GM12878 (cell line): Measurements from ENCODE around the gene ADGRL3. TPM values are rescaled to one million over a fixed set of nuclear protein-coding genes. Genes with fewer than 3 reads are reported as not detected.

Source experiments
- ATAC-seq: fragments of 200-7000 bp; cut with Tn5 transposase; 3 replicates; pipeline ENCODE4 v1.9.1; 2020; ENCODE audit warnings: mild to moderate bottlenecking, moderate library complexity
- BruUV-seq: library from RNA; stranded (reverse); fragments of 400-500 nt; replicated peaks from 2 replicates; lab custom pipeline; 2021; lab: Mats Ljungman, UMichigan
- CTCF ChIA-PET: fragments of 300-600 bp; sonication (Branson Sonifier 250); formaldehyde crosslinking; extraction: SDS; loops from one replicate; lab custom pipeline; 2021; ENCODE audit warnings: inconsistent platforms; lab: Yijun Ruan, JAX
- POLR2A ChIA-PET: fragments of 350-600 bp; formaldehyde crosslinking; extraction: SDS; loops from one replicate; lab custom pipeline; 2021; ENCODE audit warnings: inconsistent platforms; lab: Charles Lee
- RAD21 ChIA-PET: fragments of 300-600 bp; sonication (Branson Sonifier 250); formaldehyde crosslinking; loops from one replicate; lab custom pipeline; 2023; ENCODE audit warnings: antibody characterized with exemption; ENCODE audit not compliant: unreplicated experiment; lab: Charles Lee
- SMC1A ChIA-PET: fragments of 300-600 bp; sonication (Branson Sonifier 250); formaldehyde crosslinking; loops from one replicate; lab custom pipeline; 2023; ENCODE audit not compliant: unreplicated experiment, uncharacterized antibody; lab: Charles Lee
- DNase-seq: peaks from one replicate; pipeline ENCODE4 v3.0.0-alpha.2; 2011; ENCODE audit warnings: low read depth, low spot score
- FAIRE-seq: peaks from 3 replicates; lab custom pipeline; 2011; peaks lifted over from hg19 to GRCh38; lab: Jason Lieb, UNC
- H2AFZ ChIP-seq: 2 replicates; pipeline ENCODE4 v1.6.0; 2011; ENCODE audit warnings: low read depth, low read length, control low read depth; ENCODE audit not compliant: control insufficient read depth
- H3K27ac ChIP-seq: 2 replicates; pipeline ENCODE4 v1.5.1; 2011; ENCODE audit warnings: control low read depth; ENCODE audit not compliant: control insufficient read depth, insufficient read depth
- H3K27me3 ChIP-seq, 2 experiments: replicated peaks in 1 of 2; 2 replicates each; pipeline versions ENCODE4 v1.6.0 to v1.6.1; 2011; ENCODE audit warnings: low read length in 1 of 2; ENCODE audit not compliant: control insufficient read depth in 2 of 2, insufficient read depth in 2 of 2
- H3K36me3 ChIP-seq, 2 experiments: 2 replicates each; pipeline ENCODE4 v1.5.1; 2011; ENCODE audit warnings: low read length in 1 of 2; ENCODE audit not compliant: control insufficient read depth in 2 of 2, insufficient read depth in 2 of 2
- H3K4me1 ChIP-seq: 2 replicates; pipeline ENCODE4 v1.6.1; 2011; ENCODE audit warnings: mild to moderate bottlenecking, low read length, moderate library complexity, mixed read lengths; ENCODE audit not compliant: control insufficient read depth, insufficient read depth
- H3K4me2 ChIP-seq: 2 replicates; pipeline ENCODE4 v1.6.0; 2011; ENCODE audit warnings: control low read depth; ENCODE audit not compliant: control insufficient read depth, insufficient read depth
- H3K4me3 ChIP-seq: fragments of 200-600 bp; sonication (generic); 2 replicates; pipeline ENCODE4 v1.5.1; 2016
- H3K79me2 ChIP-seq: 2 replicates; pipeline ENCODE4 v1.6.0; 2011; ENCODE audit warnings: low read length; ENCODE audit not compliant: control insufficient read depth, insufficient read depth
- H3K9ac ChIP-seq: 2 replicates; pipeline ENCODE4 v1.8.0; 2011; ENCODE audit warnings: low read length, control low read depth, mixed read lengths; ENCODE audit not compliant: control insufficient read depth, insufficient read depth
- H3K9me3 ChIP-seq: replicated peaks from 3 replicates; pipeline ENCODE4 v1.5.1; 2011; ENCODE audit warnings: mild to moderate bottlenecking, low read length; ENCODE audit not compliant: control insufficient read depth, insufficient read depth
- H4K20me1 ChIP-seq: 2 replicates; pipeline ENCODE4 v1.6.0; 2011; ENCODE audit not compliant: control insufficient read depth, insufficient read depth
- MTA3 ChIP-seq: IDR thresholded peaks from 2 replicates; pipeline ENCODE4 v1.6.1; 2012; ENCODE audit warnings: low read length, inconsistent platforms, borderline replicate concordance
- SPI1 ChIP-seq: IDR thresholded peaks from 2 replicates; pipeline ENCODE4 v1.6.1; 2011; ENCODE audit warnings: low read depth, mild to moderate bottlenecking, low read length, moderate library complexity, borderline replicate concordance; ENCODE audit not compliant: insufficient read depth
- WGBS: methylation state at CpG from one replicate; pipeline ENCODE4 v1.1.6; 2016; ENCODE audit warnings: low lambda C conversion rate; ENCODE audit not compliant: insufficient replicate concordance, insufficient coverage; ENCODE audit errors: missing lambda C conversion rate; 5-methylcytosine and 5-hydroxymethylcytosine counted together
- in situ Hi-C: fragments of 300-500 bp; cut with MboI; formaldehyde crosslinking; loops from 9 replicates; pipeline ENCODE4 v1.14.3; 2018; ENCODE audit warnings: mixed read lengths
- intact Hi-C: fragments of 100-400 bp; cut with micrococcal nuclease; formaldehyde crosslinking; loops from one replicate; pipeline ENCODE4 v1.14.2; 2022; ENCODE audit not compliant: unreplicated experiment
- polyA plus RNA-seq, 11 experiments: library from polyadenylated mRNA; depleted of rRNA in 4 of 11; unstranded in 6 of 11; stranded (reverse) in 5 of 11; fragments of >200 nt; fragmentation: Nextera tagmentation in 4 of 11; fragmentation: Illumina TruSeq in 1 of 11; extraction: Ambion mirVana in 4 of 11; extraction: Trizol in 1 of 11; gene quantifications; 1 replicate in 1 of 11; 2 replicates in 10 of 11; pipeline versions ENCODE4 v1.2.1 to v1.2.3, GENCODE V29; 2011 to 2016; ENCODE audit warnings: inconsistent platforms in 2 of 11, missing spikeins in 2 of 11, low read depth in 1 of 11
- total RNA-seq, 4 experiments: library from RNA; depleted of rRNA in 3 of 4; stranded (reverse); fragments of >200 nt in 3 of 4; fragmentation: Illumina TruSeq in 1 of 4; extraction: Trizol in 1 of 4; gene quantifications; 2 replicates each; pipeline versions ENCODE4 v1.2.1 to v1.2.3, GENCODE V29; 2013 to 2021
- TF ChIP-seq, protein P1 (sequence below): fragments of 150-350 bp; IDR thresholded peaks from 2 replicates; pipeline ENCODE4 v1.6.1; 2016; ENCODE audit warnings: low read depth, low read length
- TF ChIP-seq, protein P2 (sequence below): fragments of 450-650 bp; IDR thresholded peaks from 2 replicates; pipeline ENCODE4 v1.6.1; 2017; ENCODE audit warnings: mild to moderate bottlenecking, moderate library complexity

Gene ADGRL3
- total and polyA plus RNA-seq, 10 of the 15 experiments (the other 5 are each of a cell fraction or from before 2014, with no cell fraction given): 1.1 TPM; not detected in 9

DNA sequence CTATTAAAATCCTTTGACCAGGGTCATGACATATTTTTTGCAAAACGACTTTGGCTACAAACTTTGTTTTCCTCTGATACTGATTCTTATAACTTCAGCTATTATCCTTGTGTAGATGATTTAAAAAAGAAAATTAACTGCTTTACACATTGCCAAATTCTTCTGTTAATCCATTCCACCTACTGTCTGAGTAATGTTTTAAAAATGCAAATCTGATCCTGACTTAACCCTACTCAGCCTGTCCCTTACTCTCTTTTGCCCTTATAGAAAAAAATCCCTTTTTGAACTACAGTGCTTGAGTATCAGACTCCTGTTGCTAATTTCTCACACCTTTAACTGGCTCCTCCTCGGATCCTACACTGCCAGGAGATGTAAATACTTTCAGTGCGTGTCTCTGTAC lies 723.1 kb downstream of the ADGRL3 start (continued):
- TF ChIP-seq, protein P1, sequence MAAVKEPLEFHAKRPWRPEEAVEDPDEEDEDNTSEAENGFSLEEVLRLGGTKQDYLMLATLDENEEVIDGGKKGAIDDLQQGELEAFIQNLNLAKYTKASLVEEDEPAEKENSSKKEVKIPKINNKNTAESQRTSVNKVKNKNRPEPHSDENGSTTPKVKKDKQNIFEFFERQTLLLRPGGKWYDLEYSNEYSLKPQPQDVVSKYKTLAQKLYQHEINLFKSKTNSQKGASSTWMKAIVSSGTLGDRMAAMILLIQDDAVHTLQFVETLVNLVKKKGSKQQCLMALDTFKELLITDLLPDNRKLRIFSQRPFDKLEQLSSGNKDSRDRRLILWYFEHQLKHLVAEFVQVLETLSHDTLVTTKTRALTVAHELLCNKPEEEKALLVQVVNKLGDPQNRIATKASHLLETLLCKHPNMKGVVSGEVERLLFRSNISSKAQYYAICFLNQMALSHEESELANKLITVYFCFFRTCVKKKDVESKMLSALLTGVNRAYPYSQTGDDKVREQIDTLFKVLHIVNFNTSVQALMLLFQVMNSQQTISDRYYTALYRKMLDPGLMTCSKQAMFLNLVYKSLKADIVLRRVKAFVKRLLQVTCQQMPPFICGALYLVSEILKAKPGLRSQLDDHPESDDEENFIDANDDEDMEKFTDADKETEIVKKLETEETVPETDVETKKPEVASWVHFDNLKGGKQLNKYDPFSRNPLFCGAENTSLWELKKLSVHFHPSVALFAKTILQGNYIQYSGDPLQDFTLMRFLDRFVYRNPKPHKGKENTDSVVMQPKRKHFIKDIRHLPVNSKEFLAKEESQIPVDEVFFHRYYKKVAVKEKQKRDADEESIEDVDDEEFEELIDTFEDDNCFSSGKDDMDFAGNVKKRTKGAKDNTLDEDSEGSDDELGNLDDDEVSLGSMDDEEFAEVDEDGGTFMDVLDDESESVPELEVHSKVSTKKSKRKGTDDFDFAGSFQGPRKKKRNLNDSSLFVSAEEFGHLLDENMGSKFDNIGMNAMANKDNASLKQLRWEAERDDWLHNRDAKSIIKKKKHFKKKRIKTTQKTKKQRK: no peak
- TF ChIP-seq MTA3: no peak

DNA sequence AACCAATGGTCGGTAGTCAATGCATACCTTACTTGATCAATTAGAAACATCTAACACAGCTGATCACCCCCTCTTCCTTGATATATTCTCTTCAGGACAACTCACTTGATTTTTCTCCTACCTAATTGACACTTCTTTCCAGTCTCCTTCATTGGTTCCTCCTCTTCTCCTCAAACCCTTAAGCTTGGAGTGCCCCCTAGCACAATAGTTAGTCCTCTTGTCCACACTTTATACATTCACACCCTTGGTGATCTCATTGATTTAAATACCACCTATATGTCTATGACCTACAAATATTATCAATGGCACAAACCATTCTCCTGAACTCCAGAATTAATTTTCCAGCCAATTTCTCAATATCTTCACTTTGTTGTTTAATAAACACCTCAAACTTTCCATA lies 724.0 kb downstream of the ADGRL3 start:
- Histone ChIP-seq H3K9me3 (no peaks in the 10 kb centered on the region), H3K4me1 (no peaks in the 10 kb centered on the region), H3K27me3 (no peaks in the 10 kb centered on the region), H3K4me3 (no peak overlapping the region), H3K9ac (no peak overlapping the region), H2AFZ (no peak overlapping the region), H3K79me2 (no peaks in the 10 kb centered on the region), H4K20me1 (no peaks in the 10 kb centered on the region), H3K4me2 (no peak overlapping the region), H3K27ac (no peak overlapping the region), H3K36me3 (no peaks in the 10 kb centered on the region)
- 29% methylated on average over 1 of the region's 1 CpG for WGBS
- ATAC-seq (0 out of 3 replicates have a peak, but pooled peaks have one; percentile 33), FAIRE-seq (no peak), DNase-seq (no peak)
- CTCF ChIA-PET: interaction anchor here (1.2 to 6.1 kb wide), 2 partner anchors 10 to 183 kb away, joined by 11 to 38 read pairs; no protein-coding TSS in a partner anchor
- RAD21 ChIA-PET: interaction anchor here (0.5 to 1.2 kb wide), 4 partner anchors 31 to 183 kb away, joined by 3 to 5 read pairs (median 3); no protein-coding TSS in a partner anchor
- SMC1A ChIA-PET: interaction anchor here (1.0 to 1.8 kb wide), 3 partner anchors 8 to 183 kb away, joined by 4 to 9 read pairs (median 5); no protein-coding TSS in a partner anchor
- no peak for TF ChIP-seq SPI1
- TF ChIP-seq, protein P2, sequence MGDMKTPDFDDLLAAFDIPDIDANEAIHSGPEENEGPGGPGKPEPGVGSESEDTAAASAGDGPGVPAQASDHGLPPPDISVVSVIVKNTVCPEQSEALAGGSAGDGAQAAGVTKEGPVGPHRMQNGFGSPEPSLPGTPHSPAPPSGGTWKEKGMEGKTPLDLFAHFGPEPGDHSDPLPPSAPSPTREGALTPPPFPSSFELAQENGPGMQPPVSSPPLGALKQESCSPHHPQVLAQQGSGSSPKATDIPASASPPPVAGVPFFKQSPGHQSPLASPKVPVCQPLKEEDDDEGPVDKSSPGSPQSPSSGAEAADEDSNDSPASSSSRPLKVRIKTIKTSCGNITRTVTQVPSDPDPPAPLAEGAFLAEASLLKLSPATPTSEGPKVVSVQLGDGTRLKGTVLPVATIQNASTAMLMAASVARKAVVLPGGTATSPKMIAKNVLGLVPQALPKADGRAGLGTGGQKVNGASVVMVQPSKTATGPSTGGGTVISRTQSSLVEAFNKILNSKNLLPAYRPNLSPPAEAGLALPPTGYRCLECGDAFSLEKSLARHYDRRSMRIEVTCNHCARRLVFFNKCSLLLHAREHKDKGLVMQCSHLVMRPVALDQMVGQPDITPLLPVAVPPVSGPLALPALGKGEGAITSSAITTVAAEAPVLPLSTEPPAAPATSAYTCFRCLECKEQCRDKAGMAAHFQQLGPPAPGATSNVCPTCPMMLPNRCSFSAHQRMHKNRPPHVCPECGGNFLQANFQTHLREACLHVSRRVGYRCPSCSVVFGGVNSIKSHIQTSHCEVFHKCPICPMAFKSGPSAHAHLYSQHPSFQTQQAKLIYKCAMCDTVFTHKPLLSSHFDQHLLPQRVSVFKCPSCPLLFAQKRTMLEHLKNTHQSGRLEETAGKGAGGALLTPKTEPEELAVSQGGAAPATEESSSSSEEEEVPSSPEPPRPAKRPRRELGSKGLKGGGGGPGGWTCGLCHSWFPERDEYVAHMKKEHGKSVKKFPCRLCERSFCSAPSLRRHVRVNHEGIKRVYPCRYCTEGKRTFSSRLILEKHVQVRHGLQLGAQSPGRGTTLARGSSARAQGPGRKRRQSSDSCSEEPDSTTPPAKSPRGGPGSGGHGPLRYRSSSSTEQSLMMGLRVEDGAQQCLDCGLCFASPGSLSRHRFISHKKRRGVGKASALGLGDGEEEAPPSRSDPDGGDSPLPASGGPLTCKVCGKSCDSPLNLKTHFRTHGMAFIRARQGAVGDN: no peak
- POLR2A ChIA-PET: no interaction called here
- intact Hi-C loops: no loop called here
- no TSS peak for BruUV-seq
- in situ Hi-C loops: no loop called here
